ENCODE results near the gene COPRS.

DNA sequence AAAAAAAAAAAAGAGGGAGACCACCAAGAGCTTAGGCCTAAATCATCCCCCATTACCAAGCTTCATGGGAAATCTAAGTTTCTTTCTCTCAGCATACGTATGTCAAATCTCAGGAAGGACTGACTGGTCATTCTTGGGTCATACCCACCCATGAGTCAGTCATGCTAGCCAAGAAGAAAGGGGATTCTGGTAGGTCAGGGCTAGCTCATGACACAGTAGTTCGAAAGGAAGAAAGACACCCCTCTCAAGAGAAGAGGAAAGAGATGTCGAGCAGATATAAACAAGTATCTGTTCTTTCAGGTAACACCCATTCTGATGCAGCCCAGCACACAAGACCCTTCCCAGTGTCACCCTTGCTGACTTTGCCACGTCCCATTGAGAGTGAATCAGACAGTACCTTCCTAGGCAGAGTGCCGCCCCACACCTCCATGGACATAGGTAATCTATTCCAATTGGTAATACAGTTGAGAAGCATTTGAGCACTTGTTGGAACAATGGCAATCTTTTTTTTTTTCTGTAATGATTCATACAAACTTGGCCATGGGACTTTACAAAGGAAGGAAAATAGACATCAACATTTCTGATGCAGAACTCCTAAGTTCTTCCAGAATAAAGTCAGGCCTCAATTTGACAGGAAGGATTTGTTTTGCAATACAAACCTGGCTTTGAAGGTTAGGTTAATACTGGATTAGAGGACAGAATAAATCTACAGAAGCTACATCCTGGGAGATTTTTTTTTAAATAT, 38.2 kb downstream of the COPRS start:
- TF ChIP-seq EP300 (IDR thresholded peaks at IDR 0.05; ENCODE audit: borderline replicate concordance in 1 of 2, low read depth in 1 of 2, low read length in 1 of 2) (no peak), TAF1 (IDR thresholded peaks at IDR 0.05; ENCODE audit: borderline replicate concordance, low read depth, low read length) (no peak), POLR2AphosphoS5 (IDR thresholded peaks at IDR 0.05; ENCODE audit: low read depth, low read length) (no peak), SMC3 (IDR thresholded peaks at IDR 0.05; ENCODE audit: low read depth, low read length) (no peak)
- TF ChIP-seq, protein P1, sequence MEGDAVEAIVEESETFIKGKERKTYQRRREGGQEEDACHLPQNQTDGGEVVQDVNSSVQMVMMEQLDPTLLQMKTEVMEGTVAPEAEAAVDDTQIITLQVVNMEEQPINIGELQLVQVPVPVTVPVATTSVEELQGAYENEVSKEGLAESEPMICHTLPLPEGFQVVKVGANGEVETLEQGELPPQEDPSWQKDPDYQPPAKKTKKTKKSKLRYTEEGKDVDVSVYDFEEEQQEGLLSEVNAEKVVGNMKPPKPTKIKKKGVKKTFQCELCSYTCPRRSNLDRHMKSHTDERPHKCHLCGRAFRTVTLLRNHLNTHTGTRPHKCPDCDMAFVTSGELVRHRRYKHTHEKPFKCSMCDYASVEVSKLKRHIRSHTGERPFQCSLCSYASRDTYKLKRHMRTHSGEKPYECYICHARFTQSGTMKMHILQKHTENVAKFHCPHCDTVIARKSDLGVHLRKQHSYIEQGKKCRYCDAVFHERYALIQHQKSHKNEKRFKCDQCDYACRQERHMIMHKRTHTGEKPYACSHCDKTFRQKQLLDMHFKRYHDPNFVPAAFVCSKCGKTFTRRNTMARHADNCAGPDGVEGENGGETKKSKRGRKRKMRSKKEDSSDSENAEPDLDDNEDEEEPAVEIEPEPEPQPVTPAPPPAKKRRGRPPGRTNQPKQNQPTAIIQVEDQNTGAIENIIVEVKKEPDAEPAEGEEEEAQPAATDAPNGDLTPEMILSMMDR (IDR thresholded peaks at IDR 0.05) = no peak
- TF ChIP-seq, protein P2, sequence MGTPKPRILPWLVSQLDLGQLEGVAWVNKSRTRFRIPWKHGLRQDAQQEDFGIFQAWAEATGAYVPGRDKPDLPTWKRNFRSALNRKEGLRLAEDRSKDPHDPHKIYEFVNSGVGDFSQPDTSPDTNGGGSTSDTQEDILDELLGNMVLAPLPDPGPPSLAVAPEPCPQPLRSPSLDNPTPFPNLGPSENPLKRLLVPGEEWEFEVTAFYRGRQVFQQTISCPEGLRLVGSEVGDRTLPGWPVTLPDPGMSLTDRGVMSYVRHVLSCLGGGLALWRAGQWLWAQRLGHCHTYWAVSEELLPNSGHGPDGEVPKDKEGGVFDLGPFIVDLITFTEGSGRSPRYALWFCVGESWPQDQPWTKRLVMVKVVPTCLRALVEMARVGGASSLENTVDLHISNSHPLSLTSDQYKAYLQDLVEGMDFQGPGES (IDR thresholded peaks at IDR 0.05; ENCODE audit: low read depth, low read length) = no peak
